Panc1 (cell line): ENCODE measurements around the gene C1QTNF1. TPM values are rescaled to one million over a fixed set of nuclear protein-coding genes. Genes with fewer than 3 reads are reported as not detected.

Experiments
- ATAC-seq: fragments of 200-7000 bp; cut with Tn5 transposase; 2 replicates; pipeline ENCODE4 v1.9.1; 2020; ENCODE audit warnings: mild to moderate bottlenecking, moderate library complexity
- BruUV-seq: library from RNA; stranded (reverse); fragments of 400-500 nt; replicated peaks from 2 replicates; lab custom pipeline; 2021; lab: Mats Ljungman, UMichigan
- CTCF ChIA-PET: fragments of 300-600 bp; sonication (Branson Sonifier 250); formaldehyde crosslinking; loops from one replicate; lab custom pipeline; 2022; ENCODE audit warnings: antibody characterized with exemption; lab: Charles Lee
- POLR2A ChIA-PET: fragments of 300-600 bp; sonication (Branson Sonifier 250); formaldehyde crosslinking; loops from one replicate; lab custom pipeline; 2022; ENCODE audit warnings: antibody characterized with exemption; lab: Charles Lee
- DNase-seq: peaks from one replicate; pipeline ENCODE4 v3.0.0-alpha.2; 2010; ENCODE audit warnings: low read depth, low spot score
- H3K27ac ChIP-seq: 2 replicates; pipeline ENCODE4 v1.5.1; 2011; ENCODE audit warnings: mild to moderate bottlenecking, low read length, inconsistent platforms
- H3K27me3 ChIP-seq: fragments of 200-500 bp; sonication (Bioruptor generic); 2 replicates; pipeline ENCODE4 v1.6.0; 2014; ENCODE audit warnings: low read length, inconsistent platforms; ENCODE audit not compliant: control insufficient read depth, insufficient read depth
- H3K36me3 ChIP-seq: fragments of 200-500 bp; sonication (Bioruptor generic); 2 replicates; pipeline ENCODE4 v1.5.1; 2014; ENCODE audit warnings: inconsistent platforms, mild to moderate bottlenecking, low read length, moderate library complexity; ENCODE audit not compliant: control insufficient read depth, insufficient read depth
- H3K4me1 ChIP-seq: 2 replicates; pipeline ENCODE4 v1.5.1; 2011; ENCODE audit warnings: inconsistent platforms, mild to moderate bottlenecking, low read length, moderate library complexity; ENCODE audit not compliant: control insufficient read depth, insufficient read depth
- H3K4me3 ChIP-seq, 2 experiments: 2 replicates each; pipeline ENCODE4 v1.5.1; 2011 to 2012; ENCODE audit warnings: low read depth in 2 of 2, low read length in 2 of 2, mild to moderate bottlenecking in 2 of 2, inconsistent platforms in 1 of 2, moderate library complexity in 1 of 2
- H3K9me3 ChIP-seq: fragments of 200-500 bp; sonication (Bioruptor generic); 2 replicates; pipeline ENCODE4 v1.5.1; 2014; ENCODE audit warnings: low read depth, mild to moderate bottlenecking, inconsistent platforms, low read length, moderate library complexity; ENCODE audit not compliant: control insufficient read depth, insufficient read depth
- CTCF ChIP-seq: fragments of 450-650 bp; IDR thresholded peaks from 2 replicates; pipeline ENCODE4 v1.5.1; 2017; ENCODE audit warnings: mild to moderate bottlenecking
- POLR2AphosphoS5 ChIP-seq: IDR thresholded peaks from 2 replicates; pipeline ENCODE4 v1.6.1; 2012; ENCODE audit warnings: mild to moderate bottlenecking, low read depth, low read length, moderate library complexity
- REST ChIP-seq, 2 experiments: IDR thresholded peaks; 2 replicates each; pipeline ENCODE4 v1.6.1; 2011 to 2012; ENCODE audit warnings: low read depth in 2 of 2, control low read depth in 1 of 2, low read length in 1 of 2, mild to moderate bottlenecking in 1 of 2, moderate library complexity in 1 of 2; ENCODE audit not compliant: insufficient read depth in 1 of 2
- SIN3A ChIP-seq: IDR thresholded peaks from 2 replicates; pipeline ENCODE4 v1.6.1; 2012; ENCODE audit warnings: low read depth, mild to moderate bottlenecking, low read length, moderate library complexity, borderline replicate concordance; ENCODE audit not compliant: insufficient read depth
- TCF7L2 ChIP-seq: IDR thresholded peaks from 2 replicates; pipeline ENCODE4 v1.6.1; 2011; ENCODE audit warnings: mild to moderate bottlenecking, low read depth, low read length, inconsistent platforms
- in situ Hi-C: cut with HindIII; loops from 2 replicates; pipeline ENCODE4 v1.10.0; 2016; ENCODE audit warnings: low sequenced_read_pairs, low pct_unique_long_range_greater_than_20kb
- intact Hi-C: fragments of 100-400 bp; cut with micrococcal nuclease; formaldehyde crosslinking; loops from one replicate; pipeline ENCODE4 v1.10.0; 2022; ENCODE audit not compliant: unreplicated experiment
- total RNA-seq: library from RNA; stranded (reverse); gene quantifications from one replicate; pipeline ENCODE4 v1.2.1, GENCODE V29; 2021; ENCODE audit not compliant: unreplicated experiment

Gene C1QTNF1
- total RNA-seq, 1 experiment from 2014 or later, result 1.5 TPM

GRCh38 chr17:79055197-79055596 lies 31.2 kb downstream of the C1QTNF1 start:
- POLR2A ChIA-PET, result interaction anchor here (0.5 kb wide), 1 partner anchor 76 kb away, joined by 8 read pairs; the partner anchor contains the start of gene LGALS3BP
- Histone ChIP-seq H3K4me3 (no peak overlapping the region), H3K36me3 (no peaks in the 10 kb centered on the region), H3K27ac (no peak overlapping the region), H3K4me1 (no peaks in the 10 kb centered on the region), H3K9me3 (no peaks in the 10 kb centered on the region), H3K27me3 (no peaks in the 10 kb centered on the region)
- CTCF ChIA-PET, result no interaction called here
- ATAC-seq (no peak), DNase-seq (no peak)
- in situ Hi-C loops, result no loop called here
- intact Hi-C loops, result no loop called here
- BruUV-seq, result no TSS peak
- no peak for TF ChIP-seq REST (IDR thresholded peaks at IDR 0.05; ENCODE audit: insufficient read depth in 1 of 2, low read depth in 2 of 2, low read length in 1 of 2)
- no peak for TF ChIP-seq POLR2AphosphoS5
- TF ChIP-seq TCF7L2, result no peak
- no peak for TF ChIP-seq SIN3A
- TF ChIP-seq CTCF, result no peak

DNA sequence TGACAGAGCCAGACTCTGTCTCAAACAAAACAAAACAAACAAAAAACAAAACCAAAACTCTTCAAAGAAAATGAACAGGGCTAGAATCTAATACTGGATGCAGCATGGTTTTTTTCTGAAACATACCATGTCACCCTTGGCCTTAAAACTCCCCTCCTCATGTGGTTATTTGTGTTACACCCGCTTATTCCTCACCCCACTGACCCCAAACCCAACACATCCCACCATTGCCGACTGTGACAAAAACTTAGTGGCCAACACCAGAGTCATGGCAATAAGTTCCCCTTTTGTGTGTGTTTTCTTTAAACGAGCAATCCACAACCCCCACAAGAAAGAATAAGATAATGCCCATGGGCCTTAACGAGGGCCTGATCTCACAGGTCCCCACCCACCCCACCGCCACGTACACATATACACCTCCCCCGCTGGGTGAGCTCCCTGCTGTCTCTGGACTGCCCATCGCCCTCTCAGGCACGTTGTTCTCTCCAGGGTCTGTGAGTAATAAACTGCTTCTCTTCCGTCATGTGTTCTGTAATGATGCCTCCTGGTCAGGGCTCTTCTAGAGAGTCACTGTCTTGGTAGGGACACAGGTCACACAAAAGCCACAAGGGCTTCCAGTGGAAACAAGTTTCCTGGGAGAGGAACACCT lies 33.9 kb downstream of the C1QTNF1 start:
- Histone ChIP-seq H3K4me3 (no peak overlapping the region), H3K36me3 (no peaks in the 10 kb centered on the region), H3K4me1 (no peaks in the 10 kb centered on the region), H3K27ac (no peak overlapping the region), H3K9me3 (no peaks in the 10 kb centered on the region), H3K27me3 (no peaks in the 10 kb centered on the region)
- intact Hi-C loops (no loop called here), in situ Hi-C loops (no loop called here)
- TF ChIP-seq SIN3A, result no peak
- no peak for TF ChIP-seq REST (IDR thresholded peaks at IDR 0.05; ENCODE audit: insufficient read depth in 1 of 2, low read depth in 2 of 2, low read length in 1 of 2)
- no peak for TF ChIP-seq CTCF
- TF ChIP-seq TCF7L2, result no peak
- TF ChIP-seq POLR2AphosphoS5, result no peak
- POLR2A ChIA-PET, result interaction anchor here (0.6 kb wide), 1 partner anchor 471 kb away, joined by 3 read pairs; no protein-coding TSS in a partner anchor
- no peak for DNase-seq
- CTCF ChIA-PET, result no interaction called here
- no TSS peak for BruUV-seq
- no peak for ATAC-seq
